Neuronal stem cell (in vitro differentiated cells): ENCODE measurements around the gene PRDM2.

Experiments used
- DNase-seq: peaks from one replicate; pipeline ENCODE4 v3.0.0-alpha.2; 2013; ENCODE audit warnings: low spot score
- H2AFZ ChIP-seq: one replicate; pipeline ENCODE4 v1.6.1; 2013; ENCODE audit warnings: mild to moderate bottlenecking, low read length, inconsistent platforms
- H2AK5ac ChIP-seq: 2 replicates; pipeline ENCODE4 v1.6.1; 2013; ENCODE audit warnings: low read depth, mild to moderate bottlenecking, inconsistent platforms, low read length, moderate library complexity, mixed read lengths
- H2BK120ac ChIP-seq: 2 replicates; pipeline ENCODE4 v1.6.1; 2013; ENCODE audit warnings: low read depth, mild to moderate bottlenecking, inconsistent platforms, low read length, moderate library complexity, mixed read lengths
- H2BK12ac ChIP-seq: one replicate; pipeline ENCODE4 v1.6.1; 2013; ENCODE audit warnings: low read length, inconsistent platforms
- H2BK15ac ChIP-seq: 2 replicates; pipeline ENCODE4 v1.6.1; 2013; ENCODE audit warnings: mild to moderate bottlenecking, low read length, inconsistent platforms, mixed read lengths
- H2BK5ac ChIP-seq: one replicate; pipeline ENCODE4 v1.6.1; 2013; ENCODE audit warnings: inconsistent platforms, mild to moderate bottlenecking, low read length, moderate library complexity
- H3K14ac ChIP-seq: one replicate; pipeline ENCODE4 v1.6.1; 2013; ENCODE audit warnings: low read length, inconsistent platforms
- H3K18ac ChIP-seq: 2 replicates; pipeline ENCODE4 v1.6.1; 2013; ENCODE audit warnings: low read length, inconsistent platforms
- H3K23ac ChIP-seq: 2 replicates; pipeline ENCODE4 v1.6.1; 2013; ENCODE audit warnings: low read depth, mild to moderate bottlenecking, mixed read lengths, low read length, inconsistent platforms; ENCODE audit not compliant: poor library complexity
- H3K27ac ChIP-seq: replicated peaks from 3 replicates; pipeline ENCODE4 v1.5.1; 2013; ENCODE audit warnings: low read length, inconsistent platforms
- H3K27me3 ChIP-seq, 3 experiments: 2 replicates each; pipeline ENCODE4 v1.6.1; 2013; ENCODE audit warnings: low read length in 3 of 3, mild to moderate bottlenecking in 2 of 3, inconsistent platforms in 1 of 3, low read depth in 1 of 3, mixed read lengths in 1 of 3, moderate library complexity in 1 of 3; ENCODE audit not compliant: control insufficient read depth in 3 of 3, insufficient read depth in 3 of 3
- H3K36me3 ChIP-seq, 2 donors: replicated peaks in 1 of 2; 2 replicates each; pipeline ENCODE4 v1.6.1; 2013; ENCODE audit warnings: low read length in 2 of 2; ENCODE audit not compliant: control insufficient read depth in 2 of 2, insufficient read depth in 2 of 2
- H3K4ac ChIP-seq: 2 replicates; pipeline ENCODE4 v1.6.1; 2013; ENCODE audit warnings: inconsistent platforms, mild to moderate bottlenecking, low read length, moderate library complexity
- H3K4me1 ChIP-seq, 2 donors: 1 replicate in 1 of 2; 2 replicates in 1 of 2; pipeline ENCODE4 v1.6.1; 2013; ENCODE audit warnings: low read length in 2 of 2, low read depth in 1 of 2; ENCODE audit not compliant: control insufficient read depth in 2 of 2, insufficient read depth in 1 of 2
- H3K4me2 ChIP-seq: one replicate; pipeline ENCODE4 v1.6.1; 2013; ENCODE audit warnings: mild to moderate bottlenecking, low read length, inconsistent platforms; ENCODE audit not compliant: insufficient read depth, poor library complexity, severe bottlenecking
- H3K4me3 ChIP-seq, 2 donors: 2 replicates each; pipeline ENCODE4 v1.5.1; 2013; ENCODE audit warnings: low read length in 2 of 2, mild to moderate bottlenecking in 2 of 2, inconsistent platforms in 1 of 2, moderate library complexity in 1 of 2
- H3K79me1 ChIP-seq: one replicate; pipeline ENCODE4 v1.6.1; 2013; ENCODE audit warnings: low read depth, mild to moderate bottlenecking, inconsistent platforms, low read length, moderate library complexity
- H3K9ac ChIP-seq: one replicate; pipeline ENCODE4 v1.6.1; 2013; ENCODE audit warnings: mild to moderate bottlenecking, low read depth, low read length, inconsistent platforms; ENCODE audit not compliant: poor library complexity
- H3K9me3 ChIP-seq, 2 donors: replicated peaks in 1 of 2; 2 replicates each; pipeline versions ENCODE3 to v1.6.1; 2013; ENCODE audit warnings: low read length in 2 of 2, mild to moderate bottlenecking in 2 of 2, inconsistent platforms in 1 of 2, low read depth in 1 of 2, mixed read lengths in 1 of 2, moderate library complexity in 1 of 2; ENCODE audit not compliant: control insufficient read depth in 2 of 2, insufficient read depth in 1 of 2
- H4K8ac ChIP-seq: one replicate; pipeline ENCODE4 v1.6.1; 2013; ENCODE audit warnings: low read depth, mild to moderate bottlenecking, inconsistent platforms, low read length, moderate library complexity
- H4K91ac ChIP-seq: one replicate; pipeline ENCODE4 v1.6.1; 2013; ENCODE audit warnings: low read length, low read depth, mild to moderate bottlenecking, inconsistent platforms; ENCODE audit not compliant: poor library complexity
- WGBS, 2 donors: extraction: QIAGEN DNeasy Blood & Tissue Kit; methylation state at CpG; one replicate each; pipeline ENCODE4 v1.1.7; 2013; ENCODE audit warnings: missing lambda C conversion rate in 2 of 2, mixed read lengths in 1 of 2; ENCODE audit not compliant: insufficient read length in 2 of 2, insufficient replicate concordance in 1 of 2; ENCODE audit errors: extremely low coverage in 2 of 2; 5-methylcytosine and 5-hydroxymethylcytosine counted together

Gene PRDM2

DNA sequence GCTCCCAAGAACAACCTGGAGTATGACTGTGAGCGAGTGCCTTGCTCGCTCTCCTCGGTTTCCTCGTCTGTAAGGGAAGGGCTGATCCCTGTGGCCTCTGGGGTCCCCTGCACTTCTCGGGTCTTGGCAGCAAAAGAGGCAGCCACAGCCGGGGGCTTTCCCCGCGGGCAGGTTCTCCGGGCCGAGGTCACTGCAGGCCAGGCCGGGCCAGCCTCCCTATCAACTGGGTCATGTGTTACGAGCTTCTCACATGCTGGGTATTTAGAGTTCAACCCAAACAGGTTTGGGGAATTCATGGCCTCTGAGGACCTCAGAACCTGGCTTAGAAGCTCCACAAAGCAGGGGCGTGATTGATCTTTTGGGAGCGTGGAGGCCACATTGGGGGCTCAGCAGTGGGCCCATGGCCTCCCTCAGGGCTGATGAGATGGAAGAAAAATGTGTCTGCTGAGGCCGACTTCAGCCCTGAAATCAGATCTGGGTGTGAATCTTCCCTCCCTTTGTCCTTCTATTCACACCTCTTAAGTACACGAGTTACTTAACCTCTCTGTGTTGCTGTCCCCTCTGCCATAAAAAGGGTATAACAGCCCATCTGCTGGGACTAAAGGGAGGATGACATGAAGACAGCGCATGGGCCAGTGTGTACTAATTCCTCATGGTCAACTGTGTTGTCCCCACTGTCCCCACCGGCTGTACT is 103.7 kb downstream of the PRDM2 start:
- no peak for DNase-seq
- H3K4me2 ChIP-seq = no peak overlapping the region
- no peak overlapping the region for H3K27ac ChIP-seq
- H4K91ac ChIP-seq = no peak overlapping the region
- no peak overlapping the region for H2BK5ac ChIP-seq
- no CpG with 5 or more reads among the region's 18 CpGs for WGBS, 2 donors
- no peaks in the 10 kb centered on the region for H3K9me3 ChIP-seq
- H2BK12ac ChIP-seq = no peak overlapping the region
- no peak overlapping the region for H2BK15ac ChIP-seq
- peak overlapping the region; percentile 40 for H2BK120ac ChIP-seq
- no peak overlapping the region for H2AFZ ChIP-seq
- no peaks in the 10 kb centered on the region for H3K27me3 ChIP-seq
- H2AK5ac ChIP-seq = peak overlapping the region; percentile 50
- no peak overlapping the region for H3K9ac ChIP-seq
- H3K14ac ChIP-seq = no peak overlapping the region
- H3K4me3 ChIP-seq = no peak overlapping the region
- no peak overlapping the region for H3K4ac ChIP-seq
- no peaks in the 10 kb centered on the region for H3K79me1 ChIP-seq
- H3K18ac ChIP-seq = peak overlapping the region; percentile 18
- H3K36me3 ChIP-seq = no peaks in the 10 kb centered on the region
- peaks cover 0 to 4% of the 10 kb centered on the region in 2 donors for H3K4me1 ChIP-seq
- H3K23ac ChIP-seq = peak overlapping the region; percentile 10
- no peak overlapping the region for H4K8ac ChIP-seq

DNA sequence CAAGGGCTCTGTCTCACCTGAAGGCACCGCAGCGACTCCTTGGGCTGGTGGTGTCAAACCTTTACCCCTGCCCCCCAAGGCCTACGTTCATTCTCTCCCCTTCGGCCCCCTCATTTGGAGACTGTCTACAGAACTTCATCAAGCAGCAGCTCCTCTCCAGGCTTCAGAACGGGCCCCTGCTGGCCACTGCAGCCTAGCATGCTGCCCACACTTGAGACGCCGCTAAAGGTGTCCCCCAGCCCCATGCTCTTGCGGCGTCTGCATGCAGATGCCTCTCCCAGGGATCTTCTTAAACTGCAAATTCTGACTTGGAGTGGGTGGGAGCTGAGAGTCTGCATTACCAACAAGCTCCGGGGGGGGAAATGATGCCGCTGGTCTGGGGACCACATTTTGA is 104.2 kb downstream of the PRDM2 start:
- H3K9me3 ChIP-seq = no peaks in the 10 kb centered on the region
- no peak overlapping the region for H4K8ac ChIP-seq
- peaks cover 0 to 4% of the 10 kb centered on the region in 2 donors for H3K4me1 ChIP-seq
- no peaks in the 10 kb centered on the region for H3K79me1 ChIP-seq
- H2BK15ac ChIP-seq = no peak overlapping the region
- H3K18ac ChIP-seq = no peak overlapping the region
- H3K27ac ChIP-seq = no peak overlapping the region
- no peak overlapping the region for H2AK5ac ChIP-seq
- WGBS, 2 donors = no CpG with 5 or more reads among the region's 11 CpGs
- no peak for DNase-seq
- no peak overlapping the region for H3K23ac ChIP-seq
- no peak overlapping the region for H2BK12ac ChIP-seq
- no peak overlapping the region for H2BK5ac ChIP-seq
- no peak overlapping the region for H3K4ac ChIP-seq
- no peak overlapping the region for H3K9ac ChIP-seq
- no peak overlapping the region for H3K14ac ChIP-seq
- H3K4me2 ChIP-seq = no peak overlapping the region
- no peak overlapping the region for H4K91ac ChIP-seq
- no peaks in the 10 kb centered on the region for H3K36me3 ChIP-seq
- H3K4me3 ChIP-seq = no peak overlapping the region
- no peak overlapping the region for H2BK120ac ChIP-seq
- no peaks in the 10 kb centered on the region for H3K27me3 ChIP-seq
- H2AFZ ChIP-seq = no peak overlapping the region

DNA sequence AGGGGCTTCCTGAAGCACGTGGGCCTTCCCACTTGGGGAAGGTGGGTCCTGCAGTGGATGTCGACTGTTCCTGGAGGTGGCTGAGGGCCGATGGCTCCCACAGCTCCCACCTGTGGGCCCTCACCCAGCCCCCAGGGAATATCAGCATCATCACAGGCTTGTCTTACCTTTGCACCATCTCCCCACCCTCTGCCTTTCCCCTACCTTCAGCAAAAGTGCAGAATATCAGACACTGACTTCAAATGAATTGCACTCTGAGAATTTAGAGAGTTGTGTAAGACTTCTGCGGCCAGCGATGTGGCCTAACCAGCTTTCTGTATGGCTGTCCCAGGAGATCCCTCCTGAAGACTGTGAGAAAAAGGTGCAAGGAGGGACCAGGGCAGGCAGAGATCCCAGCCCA is 105.4 kb downstream of the PRDM2 start:
- H3K14ac ChIP-seq = no peak overlapping the region
- no CpG with 5 or more reads among the region's 5 CpGs for WGBS, 2 donors
- H3K23ac ChIP-seq = no peak overlapping the region

DNA sequence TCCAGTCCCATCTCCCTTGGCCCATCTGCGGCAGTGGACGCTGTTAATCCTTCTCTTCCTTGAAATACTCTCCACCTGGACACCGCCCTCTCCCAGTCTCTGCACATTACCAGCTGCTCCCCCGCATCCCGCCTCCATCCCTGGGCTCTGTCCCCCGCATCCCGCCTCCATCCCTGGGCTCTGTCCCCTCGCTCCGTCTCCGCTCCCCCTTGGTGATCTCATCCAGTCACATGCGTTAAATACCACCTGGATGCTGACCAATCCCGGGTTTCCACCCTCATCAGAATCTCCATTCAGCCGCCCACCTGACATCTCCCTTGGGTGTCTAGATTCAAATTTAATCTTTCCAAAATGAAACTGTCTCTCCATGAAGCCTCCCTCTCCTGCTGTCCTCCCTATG is 106.1 kb downstream of the PRDM2 start:
- WGBS, 2 donors = no CpG with 5 or more reads among the region's 13 CpGs
- H4K91ac ChIP-seq = no peak overlapping the region
- H3K9ac ChIP-seq = no peak overlapping the region
- no peak overlapping the region for H3K23ac ChIP-seq
- H3K9me3 ChIP-seq = no peaks in the 10 kb centered on the region
- no peaks in the 10 kb centered on the region for H3K4me1 ChIP-seq
- no peak overlapping the region for H2BK12ac ChIP-seq
- no peak overlapping the region for H3K27ac ChIP-seq
- no peak overlapping the region for H4K8ac ChIP-seq
- H2BK15ac ChIP-seq = no peak overlapping the region
- H2AK5ac ChIP-seq = no peak overlapping the region
- no peak overlapping the region for H3K4me2 ChIP-seq
- no peak overlapping the region for H3K4me3 ChIP-seq
- H3K79me1 ChIP-seq = no peaks in the 10 kb centered on the region
- no peaks in the 10 kb centered on the region for H3K27me3 ChIP-seq
- no peak overlapping the region for H3K4ac ChIP-seq
- no peaks in the 10 kb centered on the region for H3K36me3 ChIP-seq
- H2AFZ ChIP-seq = no peak overlapping the region
- H3K18ac ChIP-seq = no peak overlapping the region
- no peak overlapping the region for H3K14ac ChIP-seq
- no peak overlapping the region for H2BK5ac ChIP-seq
- no peak for DNase-seq
- no peak overlapping the region for H2BK120ac ChIP-seq

More for the DNA sequence above, 105.4 kb downstream of the PRDM2 start:
- Histone ChIP-seq H3K4me1 (peaks cover 0 to 4% of the 10 kb centered on the region in 2 donors), H3K18ac (no peak overlapping the region), H2BK120ac (no peak overlapping the region), H3K4me2 (no peak overlapping the region), H3K27me3 (no peaks in the 10 kb centered on the region), H3K4ac (no peak overlapping the region), H2BK15ac (no peak overlapping the region), H4K91ac (no peak overlapping the region), H2BK5ac (no peak overlapping the region), H4K8ac (no peak overlapping the region), H3K27ac (no peak overlapping the region), H2BK12ac (no peak overlapping the region), H3K9ac (no peak overlapping the region), H2AFZ (no peak overlapping the region), H3K79me1 (no peaks in the 10 kb centered on the region), H3K4me3 (no peak overlapping the region), H3K9me3 (no peaks in the 10 kb centered on the region), H2AK5ac (no peak overlapping the region), H3K36me3 (no peaks in the 10 kb centered on the region)
- no peak for DNase-seq
